OCI-LY1 (cell line): ENCODE data around the gene AGRN.

ENCODE experiments used
- EZH2 ChIP-seq: fragments of 200-600 bp; sonication (generic), shearing (Covaris generic); IDR thresholded peaks from 2 replicates; pipeline ENCODE4 v1.8.0; 2017; ENCODE audit warnings: borderline replicate concordance, mixed run types, mild to moderate bottlenecking, antibody characterized with exemption, low read length, moderate library complexity, mixed read lengths
- TF ChIP-seq, protein P1 (sequence below): fragments of 200-600 bp; sonication (generic), shearing (Covaris generic); IDR thresholded peaks from 2 replicates; pipeline ENCODE4 v1.5.1; 2017; ENCODE audit warnings: mild to moderate bottlenecking, antibody characterized with exemption, low read length, moderate library complexity, mixed read lengths

DNA sequence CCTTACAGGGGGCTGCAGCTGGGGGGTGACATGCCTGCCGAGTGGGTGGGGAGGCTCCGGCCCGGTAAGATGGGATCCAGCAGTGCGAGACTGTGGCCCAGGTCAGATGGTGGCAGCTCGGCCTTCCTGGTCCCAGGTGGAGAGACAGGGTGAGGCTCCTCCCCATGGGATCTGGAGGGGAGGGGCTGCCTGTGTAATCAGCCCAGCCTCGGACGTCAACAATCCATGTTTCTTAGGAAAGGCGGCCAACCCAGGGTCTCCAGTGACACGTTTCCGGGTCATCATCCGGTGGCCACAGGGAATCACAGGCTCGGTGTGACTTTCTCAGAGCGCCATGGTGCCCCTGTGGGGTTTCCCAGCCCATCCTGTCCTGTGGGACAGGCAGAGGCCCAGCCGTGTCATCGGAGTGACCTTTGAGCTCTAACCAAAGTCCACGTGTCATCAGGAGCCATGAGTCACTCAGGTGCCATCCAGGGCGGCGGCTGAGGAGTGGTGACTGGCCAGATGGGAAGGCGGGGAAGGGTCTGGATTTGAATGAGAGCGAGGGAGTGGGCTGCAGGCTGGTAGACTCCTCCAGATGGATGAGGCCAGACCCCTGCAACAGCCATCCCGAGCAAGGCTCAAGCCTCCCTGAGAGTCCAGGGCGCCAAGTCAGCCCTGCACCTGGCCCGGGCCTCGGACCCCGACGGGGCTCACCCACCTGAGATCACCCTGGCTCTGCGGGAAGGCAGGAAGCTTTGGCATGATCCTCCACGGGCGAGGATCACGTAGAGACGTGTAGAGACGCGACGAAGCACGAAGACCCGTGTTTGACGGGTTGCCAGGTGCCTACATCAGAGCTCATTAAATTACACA, 13.4 kb upstream of the AGRN start:
- TF ChIP-seq, protein P1, sequence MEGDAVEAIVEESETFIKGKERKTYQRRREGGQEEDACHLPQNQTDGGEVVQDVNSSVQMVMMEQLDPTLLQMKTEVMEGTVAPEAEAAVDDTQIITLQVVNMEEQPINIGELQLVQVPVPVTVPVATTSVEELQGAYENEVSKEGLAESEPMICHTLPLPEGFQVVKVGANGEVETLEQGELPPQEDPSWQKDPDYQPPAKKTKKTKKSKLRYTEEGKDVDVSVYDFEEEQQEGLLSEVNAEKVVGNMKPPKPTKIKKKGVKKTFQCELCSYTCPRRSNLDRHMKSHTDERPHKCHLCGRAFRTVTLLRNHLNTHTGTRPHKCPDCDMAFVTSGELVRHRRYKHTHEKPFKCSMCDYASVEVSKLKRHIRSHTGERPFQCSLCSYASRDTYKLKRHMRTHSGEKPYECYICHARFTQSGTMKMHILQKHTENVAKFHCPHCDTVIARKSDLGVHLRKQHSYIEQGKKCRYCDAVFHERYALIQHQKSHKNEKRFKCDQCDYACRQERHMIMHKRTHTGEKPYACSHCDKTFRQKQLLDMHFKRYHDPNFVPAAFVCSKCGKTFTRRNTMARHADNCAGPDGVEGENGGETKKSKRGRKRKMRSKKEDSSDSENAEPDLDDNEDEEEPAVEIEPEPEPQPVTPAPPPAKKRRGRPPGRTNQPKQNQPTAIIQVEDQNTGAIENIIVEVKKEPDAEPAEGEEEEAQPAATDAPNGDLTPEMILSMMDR: no peak
- no peak for TF ChIP-seq EZH2
